HepG2 (cell line): ENCODE data around the gene CDC14A.

Experiments used
- CEBPG ChIP-seq: IDR thresholded peaks from 2 replicates; pipeline ENCODE4 v1.6.1; 2016
- EED ChIP-seq: sonication (generic); formaldehyde crosslinking; IDR thresholded peaks from 2 replicates; pipeline ENCODE4 v1.5.0; 2020; ENCODE audit warnings: mild to moderate bottlenecking, missing genetic modification reagents
- MAFF ChIP-seq: IDR thresholded peaks from 2 replicates; pipeline ENCODE4 v1.6.1; 2011; ENCODE audit warnings: low read depth, low read length, improper control_type of control experiment
- POLR2A ChIP-seq, 2 experiments: IDR thresholded peaks; 2 replicates each; pipeline ENCODE4 v1.6.1; 2011; ENCODE audit warnings: low read depth in 2 of 2, low read length in 2 of 2, mild to moderate bottlenecking in 1 of 2, moderate library complexity in 1 of 2; ENCODE audit not compliant: insufficient read depth in 1 of 2
- SAP130 ChIP-seq: IDR thresholded peaks from 2 replicates; pipeline ENCODE4 v1.6.1; 2016; ENCODE audit warnings: low read depth
- ZKSCAN8 ChIP-seq: IDR thresholded peaks from 2 replicates; pipeline ENCODE4 v1.6.1; 2016; ENCODE audit warnings: borderline replicate concordance, missing genetic modification reagents, missing compliant biosample characterization
- ZNF24 ChIP-seq: fragments of 450-650 bp; IDR thresholded peaks from 2 replicates; pipeline ENCODE4 v1.6.1; 2017; ENCODE audit warnings: antibody characterized with exemption, mild to moderate bottlenecking
- ZNF318 ChIP-seq: sonication (generic); formaldehyde crosslinking; IDR thresholded peaks from 2 replicates; pipeline ENCODE4 v1.4.0; 2020; ENCODE audit warnings: mild to moderate bottlenecking, missing genetic modification reagents

DNA sequence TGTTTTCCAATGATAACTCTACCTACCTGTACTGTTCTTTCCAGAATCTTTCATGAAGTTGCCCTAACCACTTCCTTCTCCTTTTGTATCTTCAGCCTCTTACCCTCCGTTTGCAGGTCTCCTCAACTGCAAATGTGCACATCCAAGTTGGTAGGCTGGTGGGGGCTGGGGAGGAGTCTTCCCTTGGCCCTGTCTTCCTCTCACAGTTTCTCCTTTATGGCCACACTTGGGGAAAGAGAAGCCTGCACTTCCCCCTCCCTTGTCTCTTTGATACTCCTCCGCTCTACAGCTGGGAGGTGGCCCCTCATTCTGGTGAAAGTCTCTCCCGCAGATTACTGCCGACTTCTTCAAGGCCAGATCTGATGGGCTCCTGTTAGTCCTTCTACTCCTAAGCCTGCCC lies 158.8 kb downstream of the CDC14A start:
- TF ChIP-seq CEBPG (CRISPR knock-in tag) (no peak), ZNF318 (CRISPR knock-in tag) (no peak), MAFF (no peak), ZNF24 (no peak), EED (no peak), POLR2A (IDR thresholded peaks at IDR 0.05; ENCODE audit: insufficient read depth in 1 of 2, low read depth in 2 of 2, low read length in 2 of 2) (no peak), SAP130 (CRISPR knock-in tag) (no peak), ZKSCAN8 (CRISPR knock-in tag) (no peak)
